K562 (cell line): ENCODE measurements around the gene IFI27L1. TPM values are rescaled to one million over a fixed set of nuclear protein-coding genes. Genes with fewer than 3 reads are reported as not detected.

Experiments
- ATAC-seq: fragments of 200-7000 bp; cut with Tn5 transposase; 3 replicates; pipeline ENCODE4 v1.9.1; 2020; ENCODE audit warnings: moderate library complexity
- BruUV-seq: library from RNA; stranded (reverse); fragments of 400-500 nt; replicated peaks from 2 replicates; lab custom pipeline; 2021; lab: Mats Ljungman, UMichigan
- CTCF ChIA-PET: fragments of 300-600 bp; formaldehyde crosslinking; extraction: SDS; loops from one replicate; lab custom pipeline; 2021; ENCODE audit warnings: low intra/inter-chr PET ratio; lab: Yijun Ruan, JAX
- POLR2A ChIA-PET: fragments of 300-600, 350-650 bp; sonication (Branson Sonifier 250); formaldehyde crosslinking; extraction: SDS; loops from one replicate; lab custom pipeline; 2021; ENCODE audit warnings: antibody characterized with exemption, inconsistent platforms; lab: Yijun Ruan, JAX
- DNase-seq, 4 experiments: peaks; one replicate each; pipeline versions ENCODE4 v3.0.0 to v3.0.0-alpha.2; 2011 to 2018; ENCODE audit warnings: low spot score in 3 of 4, mixed read lengths in 3 of 4; ENCODE audit errors: extremely low read depth in 1 of 4
- FAIRE-seq: peaks from 2 replicates; lab custom pipeline; 2011; peaks lifted over from hg19 to GRCh38; lab: Jason Lieb, UNC
- H2AFZ ChIP-seq: 2 replicates; pipeline ENCODE4 v1.6.0; 2011; ENCODE audit warnings: low read depth, low read length, control low read depth, inconsistent platforms
- H3K27ac ChIP-seq: fragments of 200-600 bp; 3 replicates; pipeline ENCODE4 v1.8.0; 2011; ENCODE audit warnings: low read depth, mild to moderate bottlenecking, control low read depth, inconsistent platforms, low read length, moderate library complexity, mixed read lengths; ENCODE audit errors: extremely low read depth
- H3K27me3 ChIP-seq, 2 experiments: fragments of 300-600 bp in 1 of 2; 2 replicates in 1 of 2; 3 replicates in 1 of 2; pipeline versions ENCODE4 v1.6.0 to v1.8.0; 2011; ENCODE audit warnings: inconsistent platforms in 2 of 2, low read length in 2 of 2, mild to moderate bottlenecking in 1 of 2, mixed read lengths in 1 of 2, moderate library complexity in 1 of 2; ENCODE audit not compliant: control insufficient read depth in 2 of 2, insufficient read depth in 2 of 2
- H3K36me3 ChIP-seq: fragments of 300-600 bp; 3 replicates; pipeline ENCODE4 v1.8.0; 2011; ENCODE audit warnings: mild to moderate bottlenecking, low read length, inconsistent platforms; ENCODE audit not compliant: control insufficient read depth, insufficient read depth
- H3K4me1 ChIP-seq, 2 experiments: fragments of 200-600 bp in 1 of 2; replicated peaks in 1 of 2; 2 replicates in 1 of 2; 3 replicates in 1 of 2; pipeline versions ENCODE4 v1.5.1 to v1.8.0; 2011; ENCODE audit warnings: inconsistent platforms in 2 of 2, low read length in 2 of 2, mild to moderate bottlenecking in 1 of 2, mixed read lengths in 1 of 2, moderate library complexity in 1 of 2; ENCODE audit not compliant: control insufficient read depth in 2 of 2, insufficient read depth in 2 of 2
- H3K4me2 ChIP-seq: 2 replicates; pipeline ENCODE4 v1.6.1; 2011; ENCODE audit warnings: low read length, control low read depth, inconsistent platforms, mixed read lengths; ENCODE audit not compliant: insufficient read depth
- H3K4me3 ChIP-seq: fragments of 200-600 bp; sonication (generic), shearing (Covaris generic); 2 replicates; pipeline ENCODE4 v1.5.1; 2016; ENCODE audit warnings: control low read depth, inconsistent platforms
- H3K79me2 ChIP-seq: fragments of 200-600 bp; 3 replicates; pipeline ENCODE4 v1.8.0; 2011; ENCODE audit warnings: low read length, inconsistent platforms; ENCODE audit not compliant: control insufficient read depth, insufficient read depth
- H3K9ac ChIP-seq, 2 experiments: 2 replicates each; pipeline versions ENCODE4 v1.6.0 to v1.6.1; 2011; ENCODE audit warnings: low read depth in 2 of 2, low read length in 2 of 2, control low read depth in 1 of 2, inconsistent platforms in 1 of 2, mild to moderate bottlenecking in 1 of 2, mixed read lengths in 1 of 2; ENCODE audit not compliant: insufficient read depth in 1 of 2
- H3K9me1 ChIP-seq: one replicate; pipeline ENCODE4 v1.6.0; 2011; ENCODE audit warnings: inconsistent platforms, mild to moderate bottlenecking, low read length, moderate library complexity; ENCODE audit not compliant: control insufficient read depth, insufficient read depth
- H3K9me3 ChIP-seq: replicated peaks from 2 replicates; pipeline ENCODE4 v1.5.1; 2011; ENCODE audit warnings: low read depth, low read length, inconsistent platforms; ENCODE audit not compliant: control insufficient read depth, insufficient read depth
- H4K20me1 ChIP-seq: replicated peaks from 2 replicates; pipeline ENCODE4 v1.6.1; 2011; ENCODE audit warnings: low read length, inconsistent platforms, mixed read lengths; ENCODE audit not compliant: control insufficient read depth, insufficient read depth
- CBX2 ChIP-seq: fragments of 200-600 bp; sonication (generic); IDR thresholded peaks from one replicate; pipeline ENCODE4 v1.6.1; 2012; ENCODE audit warnings: mild to moderate bottlenecking, low read length, inconsistent platforms; ENCODE audit not compliant: insufficient read depth, poor library complexity, severe bottlenecking
- NFYB ChIP-seq: IDR thresholded peaks from 2 replicates; pipeline ENCODE4 v1.6.1; 2011; ENCODE audit warnings: mild to moderate bottlenecking, moderate library complexity; ENCODE audit not compliant: insufficient read length; ENCODE audit errors: extremely low read depth
- SPI1 ChIP-seq: IDR thresholded peaks from 2 replicates; pipeline ENCODE4 v1.6.1; 2011; ENCODE audit warnings: low read depth, low read length, control low read depth, borderline replicate concordance
- WGBS: fragments of 100-300 bp; shearing (Covaris generic); methylation state at CpG from one replicate; pipeline ENCODE4 v1.1.6; 2016; ENCODE audit warnings: low coverage, mixed read lengths; ENCODE audit not compliant: insufficient coverage; ENCODE audit errors: missing lambda C conversion rate; 5-methylcytosine and 5-hydroxymethylcytosine counted together
- in situ Hi-C: fragments of 300-500 bp; cut with MboI; formaldehyde crosslinking; loops from 4 replicates; pipeline ENCODE4 v1.15.0; 2018; ENCODE audit warnings: inconsistent platforms, mixed read lengths
- intact Hi-C: fragments of 100-400 bp; cut with micrococcal nuclease; formaldehyde crosslinking; loops from 2 replicates; pipeline ENCODE4 v1.14.2; 2022
- polyA plus RNA-seq, 8 experiments: library from polyadenylated mRNA; depleted of rRNA in 4 of 8; stranded (reverse) in 5 of 8; unstranded in 3 of 8; fragments of >200 nt; fragmentation: Nextera tagmentation in 2 of 8; fragmentation: Illumina TruSeq in 1 of 8; extraction: Ambion mirVana in 2 of 8; extraction: Trizol in 1 of 8; gene quantifications; 2 replicates each; pipeline versions ENCODE4 v1.2.1 to v1.2.3, GENCODE V29; 2011 to 2014; ENCODE audit warnings: inconsistent platforms in 1 of 8, missing spikeins in 1 of 8
- total RNA-seq, 7 experiments: library from RNA; depleted of rRNA in 6 of 7; stranded (reverse); fragments of >200 nt in 6 of 7; fragmentation: Illumina TruSeq in 2 of 7; extraction: Trizol in 2 of 7; gene quantifications; 2 replicates each; pipeline versions ENCODE4 v1.2.1 to v1.2.3, GENCODE V29; 2011 to 2021; ENCODE audit warnings: low replicate concordance in 1 of 7
- TF ChIP-seq, protein P1 (sequence below): fragments of 450-650 bp; formaldehyde crosslinking; IDR thresholded peaks from 2 replicates; pipeline ENCODE4 v1.4.0; 2020; ENCODE audit warnings: mild to moderate bottlenecking, moderate library complexity

IFI27L1 gene
- total and polyA plus RNA-seq, 9 of the 15 experiments (the other 6 are each of a cell fraction or from before 2014, with no cell fraction given), result 14.5 to 28.0 (median 23.8) TPM

- TF ChIP-seq, protein P1, sequence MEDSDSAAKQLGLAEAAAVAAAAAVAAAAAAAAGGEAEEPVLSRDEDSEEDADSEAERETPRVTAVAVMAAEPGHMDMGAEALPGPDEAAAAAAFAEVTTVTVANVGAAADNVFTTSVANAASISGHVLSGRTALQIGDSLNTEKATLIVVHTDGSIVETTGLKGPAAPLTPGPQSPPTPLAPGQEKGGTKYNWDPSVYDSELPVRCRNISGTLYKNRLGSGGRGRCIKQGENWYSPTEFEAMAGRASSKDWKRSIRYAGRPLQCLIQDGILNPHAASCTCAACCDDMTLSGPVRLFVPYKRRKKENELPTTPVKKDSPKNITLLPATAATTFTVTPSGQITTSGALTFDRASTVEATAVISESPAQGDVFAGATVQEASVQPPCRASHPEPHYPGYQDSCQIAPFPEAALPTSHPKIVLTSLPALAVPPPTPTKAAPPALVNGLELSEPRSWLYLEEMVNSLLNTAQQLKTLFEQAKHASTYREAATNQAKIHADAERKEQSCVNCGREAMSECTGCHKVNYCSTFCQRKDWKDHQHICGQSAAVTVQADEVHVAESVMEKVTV, result no peak
- no peak for TF ChIP-seq CBX2
- TF ChIP-seq SPI1, result no peak
Observed at GRCh38 chr14:94040247-94040646, 40.9 kb upstream of the IFI27L1 start (continued).

DNA sequence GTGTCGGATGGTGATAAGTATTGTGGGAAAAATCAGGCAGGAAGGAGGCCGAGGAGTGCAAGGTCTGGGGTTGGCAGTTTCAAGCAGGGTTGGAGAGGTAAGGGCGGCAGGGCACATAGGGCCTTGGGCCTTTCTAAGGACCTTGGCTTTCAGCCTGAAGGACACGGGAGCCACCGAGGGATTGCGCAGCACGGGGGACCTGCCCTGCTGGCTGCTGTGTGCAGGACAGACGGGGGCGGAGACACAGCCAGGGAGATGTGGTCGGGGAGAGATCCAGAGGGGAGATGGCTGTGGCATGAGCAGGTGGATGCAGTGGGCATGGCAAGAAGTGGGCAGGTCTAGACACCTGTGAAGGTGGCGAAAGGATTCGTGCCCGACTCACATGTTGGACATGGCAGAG is 40.3 kb upstream of the IFI27L1 start:
- Histone ChIP-seq H3K79me2 (no peaks in the 10 kb centered on the region), H2AFZ (no peak overlapping the region), H3K36me3 (peaks cover 9% of the 10 kb centered on the region; the same call in 1 of the 3 replicates), H3K9ac (no peak overlapping the region), H3K9me3 (no peaks in the 10 kb centered on the region), H3K4me1 (peaks cover 0 to 6% of the 10 kb centered on the region in 2 experiments; a peak in 2 of 5 replicates), H3K27ac (no peak overlapping the region), H4K20me1 (no peaks in the 10 kb centered on the region; the same call in 1 of the 2 replicates), H3K4me3 (no peak overlapping the region), H3K4me2 (no peak overlapping the region), H3K9me1 (no peaks in the 10 kb centered on the region), H3K27me3 (peaks cover 4 to 15% of the 10 kb centered on the region in 2 experiments; a peak in 4 of 5 replicates)
- no peak for DNase-seq
- ATAC-seq, result no peak
- TF ChIP-seq NFYB, result no peak
- in situ Hi-C loops (no loop called here), intact Hi-C loops (no loop called here)
- no TSS peak for BruUV-seq
- WGBS, result 0% methylated on average over 3 of the region's 13 CpGs
- FAIRE-seq, result no peak
- POLR2A ChIA-PET, result interaction anchor here (0.7 kb wide), 1 partner anchor 73 kb away, joined by 3 read pairs; no protein-coding TSS in a partner anchor
- CTCF ChIA-PET, result no interaction called here
